Natural killer cell (primary cell): Measurements from ENCODE around the gene RAPSN. TPM values are rescaled to one million over a fixed set of nuclear protein-coding genes. Genes with fewer than 3 reads are reported as not detected.

Experiments used
- ATAC-seq, 3 donors: fragments of 150-1000 bp in 2 of 3; fragments of 200-7000 bp in 1 of 3; cut with Tn5 transposase; 1 replicate in 1 of 3; 2 replicates in 2 of 3; pipeline ENCODE4 v1.10.0; 2021; ENCODE audit warnings: mild to moderate bottlenecking in 2 of 3, moderate library complexity in 2 of 3
- DNase-seq, 2 donors: peaks; one replicate each; pipeline versions ENCODE4 v3.0.0 to v3.0.0-alpha.2; 2013 to 2021; ENCODE audit warnings: mixed read lengths in 1 of 2
- H3K27ac ChIP-seq: one replicate; pipeline ENCODE4 v1.5.1; 2013; ENCODE audit warnings: mild to moderate bottlenecking, low read length
- H3K27me3 ChIP-seq: one replicate; pipeline ENCODE4 v1.6.1; 2013; ENCODE audit warnings: low read length; ENCODE audit not compliant: control insufficient read depth, insufficient read depth
- H3K36me3 ChIP-seq: one replicate; pipeline ENCODE4 v1.6.1; 2013; ENCODE audit warnings: low read length; ENCODE audit not compliant: control insufficient read depth, insufficient read depth
- H3K4me1 ChIP-seq: one replicate; pipeline ENCODE4 v1.6.1; 2013; ENCODE audit warnings: low read length; ENCODE audit not compliant: control insufficient read depth, insufficient read depth
- H3K4me3 ChIP-seq: one replicate; pipeline ENCODE4 v1.5.1; 2013; ENCODE audit warnings: low read length
- H3K9me3 ChIP-seq: one replicate; pipeline ENCODE4 v1.6.1; 2013; ENCODE audit warnings: low read length; ENCODE audit not compliant: control insufficient read depth, insufficient read depth
- H3K27ac Mint-ChIP-seq, 2 donors: one replicate each; pipeline ENCODE4 v1.8.0; 2022; ENCODE audit warnings: mild to moderate bottlenecking in 2 of 2, mixed read lengths in 2 of 2, moderate library complexity in 1 of 2
- H3K27me3 Mint-ChIP-seq, 2 donors: one replicate each; pipeline ENCODE4 v1.8.0; 2022; ENCODE audit warnings: low read depth in 2 of 2, mixed read lengths in 2 of 2
- H3K36me3 Mint-ChIP-seq: one replicate; pipeline ENCODE4 v1.8.0; 2022; ENCODE audit warnings: mixed read lengths
- H3K4me1 Mint-ChIP-seq, 2 donors: one replicate each; pipeline ENCODE4 v1.8.0; 2022; ENCODE audit warnings: mixed read lengths in 2 of 2
- H3K4me3 Mint-ChIP-seq: one replicate; pipeline ENCODE4 v1.8.0; 2022; ENCODE audit warnings: mild to moderate bottlenecking, moderate library complexity, mixed read lengths
- H3K9me3 Mint-ChIP-seq, 2 donors: one replicate each; pipeline ENCODE4 v1.8.0; 2022; ENCODE audit warnings: mixed read lengths in 2 of 2
- WGBS: methylation state at CpG from one replicate; pipeline ENCODE4 v1.1.7; 2013; ENCODE audit warnings: missing lambda C conversion rate; ENCODE audit not compliant: insufficient coverage; 5-methylcytosine and 5-hydroxymethylcytosine counted together
- intact Hi-C: fragments of 100-400 bp; cut with micrococcal nuclease; formaldehyde crosslinking; loops from one replicate; pipeline ENCODE4 v1.14.2; 2022
- total RNA-seq, 4 donors: library from RNA; stranded (reverse); fragments of 120-200 nt in 1 of 4; gene quantifications; one replicate each; pipeline versions ENCODE4 v1.2.3 to v1.2.4, GENCODE V29; 2013 to 2022
- TF ChIP-seq, protein P1 (sequence below): fragments of 200-600 bp; IDR thresholded peaks from one replicate; pipeline ENCODE4 v1.8.0; 2022; ENCODE audit warnings: antibody characterized with exemption

RAPSN gene
- total RNA-seq, 3 donors from 2014 or later (not counting 1 experiment from before 2014, with no cell fraction given), result 1.6 to 2.2 (median 1.7) TPM

DNA sequence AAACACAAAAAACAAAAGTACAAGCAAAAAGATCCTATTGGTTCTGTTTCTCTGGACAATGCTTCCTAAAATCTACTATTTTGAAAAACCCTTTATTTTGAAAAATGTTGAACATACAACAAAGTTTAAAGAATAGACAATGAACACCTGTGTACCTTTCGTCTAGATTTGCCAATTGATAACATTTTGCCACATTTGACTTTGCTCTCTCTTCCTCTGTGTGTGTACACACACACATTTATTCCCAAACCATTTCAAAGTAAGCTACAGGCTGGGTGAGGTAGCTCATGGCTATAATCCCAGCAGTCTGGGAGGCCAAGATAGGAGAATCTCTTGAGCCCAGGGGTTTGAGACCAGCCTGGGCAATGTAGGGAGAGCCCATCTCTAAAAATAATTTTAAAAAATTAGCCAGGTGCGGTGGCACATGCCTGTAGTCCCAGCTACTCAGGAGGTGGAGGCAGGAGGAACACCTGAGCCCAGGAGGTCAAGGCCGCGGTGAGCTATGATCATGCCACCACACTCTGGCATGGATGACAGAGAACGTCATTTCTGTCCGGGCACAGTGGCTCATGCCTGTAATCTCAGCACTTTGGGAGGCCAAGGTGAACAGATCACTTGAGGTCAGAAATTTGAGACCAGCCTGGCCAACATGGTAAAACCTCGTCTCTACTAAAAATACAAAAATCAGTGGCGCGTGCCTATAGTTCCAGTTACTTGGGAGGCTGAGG, 17.4 kb downstream of the RAPSN start:
- no peaks in the 10 kb centered on the region for H3K27me3 ChIP-seq
- H3K4me3 ChIP-seq, result no peak overlapping the region
- TF ChIP-seq, protein P1, sequence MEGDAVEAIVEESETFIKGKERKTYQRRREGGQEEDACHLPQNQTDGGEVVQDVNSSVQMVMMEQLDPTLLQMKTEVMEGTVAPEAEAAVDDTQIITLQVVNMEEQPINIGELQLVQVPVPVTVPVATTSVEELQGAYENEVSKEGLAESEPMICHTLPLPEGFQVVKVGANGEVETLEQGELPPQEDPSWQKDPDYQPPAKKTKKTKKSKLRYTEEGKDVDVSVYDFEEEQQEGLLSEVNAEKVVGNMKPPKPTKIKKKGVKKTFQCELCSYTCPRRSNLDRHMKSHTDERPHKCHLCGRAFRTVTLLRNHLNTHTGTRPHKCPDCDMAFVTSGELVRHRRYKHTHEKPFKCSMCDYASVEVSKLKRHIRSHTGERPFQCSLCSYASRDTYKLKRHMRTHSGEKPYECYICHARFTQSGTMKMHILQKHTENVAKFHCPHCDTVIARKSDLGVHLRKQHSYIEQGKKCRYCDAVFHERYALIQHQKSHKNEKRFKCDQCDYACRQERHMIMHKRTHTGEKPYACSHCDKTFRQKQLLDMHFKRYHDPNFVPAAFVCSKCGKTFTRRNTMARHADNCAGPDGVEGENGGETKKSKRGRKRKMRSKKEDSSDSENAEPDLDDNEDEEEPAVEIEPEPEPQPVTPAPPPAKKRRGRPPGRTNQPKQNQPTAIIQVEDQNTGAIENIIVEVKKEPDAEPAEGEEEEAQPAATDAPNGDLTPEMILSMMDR, result no peak
- DNase-seq (no peak), ATAC-seq (no peak)
- no peak overlapping the region for H3K27ac ChIP-seq
- no peaks in the 10 kb centered on the region for H3K4me1 ChIP-seq
- H3K9me3 ChIP-seq, result no peaks in the 10 kb centered on the region
- Mint-ChIP-seq H3K4me3 (no peak overlapping the region), H3K4me1 (peaks cover under 1 to 2% of the 10 kb centered on the region in 2 donors), H3K27ac (no peak overlapping the region), H3K36me3 (no peaks in the 10 kb centered on the region), H3K9me3 (no peaks in the 10 kb centered on the region), H3K27me3 (peaks cover 0 to 3% of the 10 kb centered on the region in 2 donors)
- intact Hi-C loops, result no loop called here
- WGBS, result 94% methylated on average over 9 of the region's 9 CpGs
- H3K36me3 ChIP-seq, result no peaks in the 10 kb centered on the region

DNA sequence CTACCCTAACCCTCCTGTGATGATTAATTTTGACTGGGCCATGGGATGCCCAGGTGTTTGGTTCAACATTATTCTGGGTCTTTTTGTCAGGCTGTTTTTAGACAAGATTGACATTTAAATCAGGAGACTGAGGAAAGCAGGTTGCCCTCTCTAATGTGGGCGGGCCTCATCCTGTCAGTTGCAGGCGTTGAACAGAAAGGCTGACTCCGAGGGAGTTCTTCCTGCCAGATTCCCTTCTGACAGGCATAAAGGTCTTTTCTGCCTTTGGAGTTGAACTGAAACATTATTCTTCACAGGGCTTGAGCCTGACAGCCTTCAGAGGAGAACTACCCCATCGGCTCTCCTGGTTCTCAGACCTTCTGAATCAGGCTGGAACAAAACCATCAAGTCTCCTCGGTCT, 18.4 kb downstream of the RAPSN start:
- TF ChIP-seq, protein P1, result no peak
- no peak overlapping the region for H3K4me3 ChIP-seq
- WGBS, result 72% methylated on average over 5 of the region's 5 CpGs
- H3K9me3 ChIP-seq, result no peaks in the 10 kb centered on the region
- ATAC-seq, result no peak
- H3K27me3 ChIP-seq, result no peaks in the 10 kb centered on the region
- H3K4me1 ChIP-seq, result peaks cover 4% of the 10 kb centered on the region
- H3K36me3 ChIP-seq, result no peaks in the 10 kb centered on the region
- H3K27me3 Mint-ChIP-seq, result no peaks in the 10 kb centered on the region
- H3K27ac Mint-ChIP-seq, result no peak overlapping the region
- no peaks in the 10 kb centered on the region for H3K9me3 Mint-ChIP-seq
- no peak overlapping the region for H3K4me3 Mint-ChIP-seq
- intact Hi-C loops, result no loop called here
- peaks cover 10 to 12% of the 10 kb centered on the region in 2 donors for H3K4me1 Mint-ChIP-seq
- H3K27ac ChIP-seq, result no peak overlapping the region
- no peaks in the 10 kb centered on the region for H3K36me3 Mint-ChIP-seq
- DNase-seq, result no peak

DNA sequence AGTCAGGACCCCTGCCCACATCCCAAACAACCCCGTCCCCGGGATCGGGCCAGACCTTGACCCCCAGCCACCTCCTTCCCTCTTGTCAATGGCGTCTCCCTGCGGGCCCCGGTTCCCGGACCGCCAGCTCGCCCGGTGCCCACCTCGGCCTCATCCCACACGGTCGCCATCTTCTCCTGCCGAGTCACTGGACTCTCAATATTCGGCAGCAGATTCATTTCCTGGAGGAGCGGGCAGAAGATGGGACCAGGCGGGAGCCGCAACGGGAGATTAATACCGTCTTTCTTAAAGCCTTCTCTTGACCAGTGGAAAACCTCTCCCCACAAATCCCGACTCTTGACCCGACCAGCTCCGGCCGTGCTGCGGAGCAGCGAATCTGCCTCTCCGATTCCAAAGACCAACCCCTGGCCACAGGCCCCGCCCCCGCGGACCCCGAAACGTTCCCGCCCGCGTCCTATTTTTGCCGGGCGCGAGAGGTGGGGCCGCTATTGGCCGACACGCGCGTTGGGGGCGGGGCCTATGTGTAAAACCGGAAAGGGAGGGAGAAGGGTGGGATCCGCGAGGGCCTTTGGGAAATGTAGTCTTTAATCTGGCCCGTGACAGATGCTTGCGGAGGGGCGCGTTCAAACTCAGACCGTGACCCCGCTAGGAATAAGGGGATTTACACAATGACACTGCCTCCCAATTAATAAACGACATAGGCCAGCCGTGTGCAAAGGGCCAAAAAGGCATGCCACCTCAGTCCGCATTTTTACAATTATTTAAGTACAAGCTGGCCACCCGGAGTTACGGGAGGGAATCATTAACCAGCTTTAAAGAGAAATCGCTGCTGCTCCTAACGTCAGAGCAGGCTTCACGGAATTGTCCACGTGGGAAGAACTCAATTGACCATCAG, 22.6 kb downstream of the RAPSN start, which contains the start of gene PSMC3:
TSS of gene PSMC3 (minus strand) at position 378 of the 895 bp plus-strand sequence. CDS start at position 218, 160 bp downstream.
- H3K4me3 Mint-ChIP-seq, result peak within 1 kb of the TSS; percentile 100
- H3K27ac ChIP-seq, result peak within 1 kb of the TSS; percentile 81
- ATAC-seq, result peak; percentile 96 to 99 (median 96)
- H3K27me3 ChIP-seq, result no peaks in the 10 kb centered on the region
- TF ChIP-seq, protein P1, result no peak
- no peaks in the 10 kb centered on the region for H3K9me3 ChIP-seq
- H3K36me3 Mint-ChIP-seq, result no peaks in the 10 kb centered on the region
- intact Hi-C loops, result loop anchor here (1.0 kb wide), 1 partner anchor 18 kb away; the partner anchor contains the start of gene SLC39A13
- peak; percentile 97 to 98 for DNase-seq
- under 1% methylated on average over 62 of the region's 62 CpGs for WGBS
- peaks cover 14% of the 10 kb centered on the region for H3K4me1 ChIP-seq
- peaks cover 26% of the 10 kb centered on the region for H3K36me3 ChIP-seq
- peak within 1 kb of the TSS; percentile 90 for H3K4me3 ChIP-seq
- peak within 1 kb of the TSS; percentile 94 to 99 for H3K27ac Mint-ChIP-seq
- no peaks in the 10 kb centered on the region for H3K27me3 Mint-ChIP-seq
- H3K9me3 Mint-ChIP-seq, result no peaks in the 10 kb centered on the region
- H3K4me1 Mint-ChIP-seq, result peaks cover 27 to 28% of the 10 kb centered on the region in 2 donors
